HUDEP-2 (cell line): ENCODE data around the gene VAMP3.
"Not testable (repeated sequence)": the region's sequence is repeated elsewhere in the genome, so short reads cannot be mapped to it uniquely, and the experiment has no call there.

Experiments used
- DNase-seq, 76 experiments: peaks; one replicate each; lab custom pipeline; 2025; ENCODE audit not compliant: unreplicated experiment in 76 of 76; lab: John Stamatoyannopoulos, UW

VAMP3 gene

DNA sequence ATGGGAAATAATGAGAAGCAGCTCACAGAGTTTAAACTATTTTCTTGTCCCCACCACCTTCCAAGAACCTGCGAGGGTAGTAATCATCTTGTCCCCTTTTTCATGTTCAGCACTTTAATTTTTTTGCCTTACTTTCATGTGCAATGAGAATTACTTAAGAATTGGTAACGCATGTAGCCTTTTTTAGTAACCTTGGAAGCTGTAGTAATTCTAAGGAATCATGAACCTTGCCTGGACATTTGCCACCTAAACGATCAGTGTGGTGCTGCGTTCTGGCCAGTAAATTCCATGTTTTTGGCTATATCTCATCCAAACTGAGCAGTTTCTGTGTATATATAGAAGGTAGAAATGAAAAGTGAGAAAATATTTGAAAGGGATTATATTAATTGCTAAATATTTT, 3.9 kb upstream of the VAMP3 start:
- DNase-seq: no peak

DNA sequence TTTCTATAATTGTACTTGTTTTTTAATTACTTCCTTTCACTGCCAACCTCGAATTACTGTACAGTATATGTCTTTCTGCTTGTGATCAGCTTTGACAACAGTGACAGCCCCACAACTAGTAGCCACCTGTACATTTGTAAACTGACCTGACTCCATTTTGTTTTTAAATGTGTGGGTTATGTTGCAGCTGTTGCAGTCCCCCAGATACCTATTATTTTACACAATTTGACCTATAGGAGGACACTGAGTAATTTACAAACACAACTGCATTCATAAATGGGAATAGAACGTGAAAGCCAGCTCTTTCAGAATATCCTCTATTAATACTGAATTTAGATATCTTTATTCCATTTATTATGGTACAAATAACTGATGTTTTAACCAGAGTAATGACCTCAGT, 2.5 kb upstream of the VAMP3 start:
- DNase-seq: no peak

DNA sequence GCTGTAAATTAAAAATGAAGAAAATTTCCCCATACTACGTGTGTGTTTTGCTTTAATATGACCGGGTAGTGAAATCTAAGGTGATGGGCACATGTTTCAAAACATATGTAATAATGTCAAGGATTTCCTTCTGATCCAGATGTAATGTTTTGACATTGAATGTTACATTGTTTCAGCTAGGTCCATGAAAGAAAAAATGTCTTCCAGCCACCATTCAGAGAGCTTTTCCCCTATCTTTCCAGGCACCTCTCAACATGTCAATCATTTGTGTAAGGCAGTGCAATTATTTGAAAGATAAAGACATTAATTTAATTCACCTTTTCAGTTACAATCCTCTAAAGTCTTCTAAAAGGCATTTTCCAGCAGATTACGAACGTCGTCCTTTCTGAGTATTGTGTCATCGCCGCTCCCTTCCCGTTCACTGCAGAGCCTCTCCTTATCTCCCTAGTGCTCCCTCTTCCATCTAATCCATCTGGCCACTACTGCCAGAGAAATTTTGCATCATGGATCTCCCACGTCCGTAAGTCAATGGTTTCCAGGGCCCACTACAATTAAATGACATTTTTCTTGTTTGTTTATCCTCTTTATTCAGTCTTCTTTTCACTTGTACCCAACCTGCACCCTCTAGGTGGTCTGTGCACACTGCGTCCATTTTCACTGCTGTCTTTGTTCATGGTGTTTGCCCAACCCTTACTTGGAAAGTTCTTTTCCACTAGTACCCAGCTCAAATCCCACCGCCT, 1.3 kb upstream of the VAMP3 start:
- DNase-seq: no peak

DNA sequence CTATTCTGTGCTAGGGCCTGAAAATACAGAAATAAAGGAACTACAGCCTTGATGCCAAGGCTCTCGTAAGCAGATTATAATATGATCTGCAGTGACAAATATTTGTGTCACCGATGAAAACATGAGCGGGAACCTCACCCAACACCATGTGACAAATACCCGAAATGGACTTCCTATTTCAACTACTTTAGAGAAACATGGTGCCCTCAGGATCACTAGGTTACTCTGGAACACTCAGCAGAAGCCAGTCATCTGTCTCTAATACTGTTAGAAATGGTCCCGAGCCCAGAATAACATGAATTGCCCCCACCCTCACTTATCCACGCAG, 463 bp upstream of the VAMP3 start:
- DNase-seq: peak in 4 of 76 experiments; percentile 20 to 59 (median 38)

DNA sequence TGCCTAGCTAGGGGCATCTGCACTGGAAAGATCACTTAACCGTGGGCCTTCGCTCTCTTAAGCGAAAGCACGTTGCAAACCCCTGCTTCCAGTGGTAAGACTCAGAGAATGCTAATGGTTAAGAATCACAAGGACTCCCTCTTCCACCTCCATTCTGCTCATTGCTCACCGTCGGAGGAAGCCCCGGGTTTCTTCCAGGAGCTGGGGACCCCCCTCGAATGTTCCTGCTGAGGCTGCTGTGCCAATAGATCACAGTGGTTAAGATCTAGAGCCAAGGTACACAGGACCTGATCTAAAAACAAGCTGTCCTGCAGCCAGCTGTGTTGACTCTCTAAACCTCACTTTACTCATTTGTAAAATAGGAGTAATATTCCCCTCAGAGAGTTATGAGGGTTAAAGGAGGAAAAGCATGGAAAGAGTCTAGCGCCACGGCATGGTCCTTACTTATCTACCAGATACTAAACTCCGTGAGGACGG, 765 bp downstream of the VAMP3 start:
- no peak for DNase-seq

DNA sequence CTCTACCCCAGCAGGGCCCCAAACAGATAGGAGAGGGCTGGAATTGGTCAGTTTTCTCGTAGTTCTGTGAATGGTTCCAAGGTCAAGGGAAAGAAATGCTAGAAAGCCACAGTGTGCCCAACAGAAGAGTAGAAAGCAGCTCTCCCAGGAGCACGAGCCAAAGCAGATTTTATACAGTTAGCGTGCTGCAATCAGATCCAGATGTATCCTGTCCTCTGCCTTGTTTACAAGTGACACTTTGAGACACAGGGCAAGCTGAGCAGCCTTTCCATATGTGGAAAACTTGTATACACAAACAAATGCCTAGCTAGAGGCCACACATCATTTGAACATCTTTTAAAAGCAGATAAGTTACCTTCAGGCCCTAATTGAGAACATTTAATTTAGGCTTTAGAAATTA, 6.5 kb downstream of the VAMP3 start:
- DNase-seq: no peak

DNA sequence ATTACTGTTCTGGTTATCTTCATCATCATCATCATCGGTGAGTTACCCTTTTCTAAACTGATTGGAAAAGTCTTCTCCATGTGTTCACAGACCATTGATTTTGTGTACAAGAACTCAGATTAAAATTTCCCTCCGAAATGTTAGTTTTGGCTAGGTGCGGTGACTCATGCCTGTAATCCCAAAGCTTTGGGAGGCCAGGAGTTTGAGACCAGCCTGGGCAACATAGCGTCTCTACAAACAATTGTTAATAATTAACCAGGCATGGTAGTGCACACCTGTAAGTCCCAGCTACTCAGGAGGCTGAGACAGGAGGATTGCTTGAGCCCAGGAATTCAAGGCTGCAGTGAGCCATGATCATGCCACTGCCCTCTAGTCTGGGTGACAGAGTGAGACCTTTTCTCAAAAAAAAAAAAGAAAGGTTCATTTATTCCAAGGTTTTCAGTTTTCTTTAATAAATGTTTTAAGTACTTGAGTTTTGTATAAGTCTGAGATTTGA, 7.1 kb downstream of the VAMP3 start:
- DNase-seq: no peak

DNA sequence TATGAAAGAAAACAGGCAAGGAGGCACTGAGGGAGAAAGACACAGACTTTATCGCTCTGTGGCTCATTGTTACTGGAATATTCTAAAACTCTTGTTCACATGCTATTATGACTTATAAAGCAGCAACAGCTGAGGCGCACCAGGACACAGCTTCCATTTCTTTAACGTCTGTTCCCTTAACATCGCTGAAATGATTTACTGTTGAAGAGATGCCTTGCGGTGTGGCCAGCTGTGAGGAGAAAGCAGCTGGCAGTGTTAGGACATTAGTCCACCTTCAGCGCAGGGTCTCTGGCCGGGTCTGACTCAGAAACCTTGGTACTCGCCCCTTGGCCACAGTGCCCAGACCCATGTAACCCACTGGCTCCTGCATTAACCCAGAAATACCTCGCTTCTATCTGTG, 9.9 kb downstream of the VAMP3 start:
- no peak for DNase-seq

DNA sequence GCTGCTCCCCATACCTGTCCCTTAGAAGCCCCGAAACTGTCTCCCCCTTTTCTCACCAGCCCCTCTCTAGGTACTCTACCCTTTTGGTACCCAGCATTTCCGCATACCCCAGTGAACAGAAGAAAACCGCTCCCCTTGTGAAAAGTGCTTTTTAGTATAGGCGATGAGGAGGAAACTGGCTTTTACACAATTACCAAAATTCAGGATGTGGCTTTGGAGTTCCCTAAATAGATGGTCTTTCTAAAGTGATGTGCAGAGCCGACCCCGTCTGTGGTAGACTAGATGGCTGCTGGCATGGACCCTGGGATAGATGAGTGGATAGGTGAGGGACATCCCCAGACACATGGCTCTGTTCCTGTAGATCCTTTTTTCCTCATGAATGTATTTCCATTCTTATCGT, 10.4 kb downstream of the VAMP3 start:
- no peak for DNase-seq

DNA sequence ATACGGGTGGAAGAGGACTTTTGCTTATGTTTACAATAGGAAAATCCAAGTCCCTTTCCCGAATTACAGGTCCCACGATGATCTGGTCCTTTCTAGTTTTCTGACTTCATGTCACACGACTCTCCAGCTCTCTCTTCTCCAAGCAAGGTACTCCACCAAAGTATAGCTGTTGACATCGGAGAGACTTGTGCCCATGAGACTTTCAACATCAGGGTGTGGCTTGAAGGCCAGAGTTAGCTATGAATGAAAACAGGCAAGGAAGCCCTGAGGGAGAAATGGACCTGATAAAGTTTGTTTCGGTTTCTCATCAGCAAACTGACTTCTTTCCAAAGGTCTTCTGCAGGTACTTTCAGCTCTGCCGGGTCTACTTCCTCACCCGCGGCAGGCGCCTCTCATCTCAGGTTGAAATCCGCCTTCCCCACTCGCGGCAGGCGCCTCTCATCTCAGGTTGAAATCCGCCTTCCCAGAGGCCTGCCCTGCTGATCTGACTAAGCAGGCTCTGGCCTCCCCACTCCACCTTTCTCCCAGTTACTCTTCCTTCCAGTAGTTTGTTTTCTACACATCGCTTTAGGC, 10.9 kb downstream of the VAMP3 start:
- no peak for DNase-seq

DNA sequence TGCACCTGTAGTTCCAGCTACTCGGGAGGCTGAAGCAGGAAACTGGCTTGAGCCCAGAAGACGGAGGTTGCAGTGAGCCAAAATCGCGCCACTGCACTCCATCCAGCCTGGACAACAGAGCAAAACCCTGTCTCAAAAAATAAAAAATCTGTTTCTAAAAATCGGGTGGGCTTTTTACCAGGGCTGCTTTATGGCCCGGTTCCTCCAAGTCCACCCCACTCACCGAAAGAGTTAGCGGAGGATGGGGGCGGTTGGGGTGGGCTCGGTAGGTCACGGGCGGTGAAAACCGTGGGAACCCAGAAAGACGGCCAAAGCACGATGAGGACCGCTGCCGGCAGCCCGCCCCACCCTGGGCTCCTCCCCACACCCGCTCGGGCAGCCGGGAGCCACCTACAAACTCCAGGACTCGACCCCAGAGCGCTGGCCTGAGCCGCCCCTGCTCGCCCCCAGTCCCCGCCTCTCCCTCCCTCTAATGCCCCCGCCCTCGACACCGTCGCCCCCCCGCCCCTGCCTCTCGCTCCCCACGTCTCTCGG, 12.1 kb downstream of the VAMP3 start:
- peak in 63 of 76 experiments; percentile 7 to 82 (median 54) for DNase-seq

DNA sequence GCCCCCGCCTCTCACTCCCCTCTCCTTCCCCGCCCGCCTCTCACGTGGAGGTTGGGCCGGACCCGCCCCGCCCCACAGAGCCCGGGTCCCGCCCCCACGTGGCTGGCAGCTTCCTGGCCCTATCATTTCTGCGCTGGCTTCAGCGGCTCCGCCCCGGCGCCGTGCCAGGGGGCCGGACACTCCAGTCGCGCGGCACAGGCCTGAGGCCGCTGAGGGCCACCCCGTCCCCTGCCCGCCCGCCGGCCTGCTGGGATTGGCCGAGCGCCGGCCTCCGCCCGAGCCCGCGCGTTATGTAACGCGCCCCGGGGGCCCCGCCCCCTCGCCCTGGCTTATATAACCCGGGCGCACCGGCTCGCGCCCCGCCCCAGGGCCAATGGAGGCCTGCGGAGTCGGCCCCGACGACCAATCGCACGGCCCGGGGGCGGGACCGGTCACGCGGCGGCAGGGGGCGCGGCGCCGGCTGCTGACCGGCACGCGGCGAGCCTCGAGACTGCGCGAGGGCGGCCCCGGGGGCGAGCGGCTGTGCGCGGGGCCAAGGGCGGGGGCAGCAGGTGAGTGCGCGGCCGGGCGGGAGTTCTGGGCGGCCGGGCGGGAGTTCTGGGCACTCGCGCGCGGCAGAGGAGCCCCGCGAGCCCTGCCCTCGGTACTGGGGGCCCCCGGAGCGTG, 12.9 kb downstream of the VAMP3 start, which contains the start of gene PER3:
PER3 (plus strand) TSS at position 466 of the 666 bp plus-strand sequence. CDS start 587 bp downstream, outside the sequence.
- DNase-seq: peak; percentile 7 to 98 (median 95)

DNA sequence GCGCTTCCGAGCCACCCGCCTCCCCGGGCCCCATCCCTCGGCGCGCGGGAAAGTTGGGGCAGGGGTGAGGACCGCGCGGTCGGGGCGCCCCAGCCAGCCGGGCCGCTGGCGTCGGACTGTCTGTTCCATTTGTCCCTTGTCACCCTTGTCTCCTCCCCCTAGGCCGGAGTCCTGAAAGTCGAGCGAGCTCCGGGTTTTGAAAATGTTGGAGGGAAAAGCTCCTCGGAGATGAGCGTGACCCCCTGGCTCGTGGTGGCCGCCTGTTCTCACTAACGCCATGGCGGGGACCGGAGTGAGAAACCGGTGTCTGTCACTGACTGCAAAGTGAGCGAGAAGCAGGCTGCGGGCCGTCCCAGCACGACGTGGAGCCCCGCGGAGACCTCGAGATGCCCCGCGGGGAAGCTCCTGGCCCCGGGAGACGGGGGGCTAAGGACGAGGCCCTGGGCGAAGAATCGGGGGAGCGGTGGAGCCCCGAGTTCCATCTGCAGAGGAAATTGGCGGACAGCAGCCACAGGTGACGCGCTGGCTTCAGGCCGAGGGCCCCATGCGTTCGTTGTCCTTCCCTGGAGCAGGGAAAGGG, 13.5 kb downstream of the VAMP3 start:
- DNase-seq: peak in 1 of 76 experiments; percentile 3

DNA sequence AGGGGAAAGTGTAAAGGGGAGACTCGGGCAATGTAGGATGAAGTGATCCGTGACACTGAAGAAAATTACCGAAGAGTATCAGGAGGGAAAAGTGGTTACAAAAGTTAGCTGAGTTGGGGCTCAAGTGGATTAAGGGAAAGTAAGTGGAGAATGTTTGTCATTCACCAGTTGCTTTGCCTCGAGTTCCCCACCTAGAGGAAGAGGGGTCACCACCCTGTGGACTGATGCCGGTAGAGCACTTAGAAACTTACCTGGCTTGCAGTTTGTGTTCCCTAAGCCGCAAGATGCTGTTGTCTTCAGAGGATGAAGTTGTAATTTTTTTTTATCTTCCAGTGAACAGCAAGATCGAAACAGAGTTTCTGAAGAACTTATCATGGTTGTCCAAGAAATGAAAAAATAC, 14.0 kb downstream of the VAMP3 start:
- DNase-seq: no peak

DNA sequence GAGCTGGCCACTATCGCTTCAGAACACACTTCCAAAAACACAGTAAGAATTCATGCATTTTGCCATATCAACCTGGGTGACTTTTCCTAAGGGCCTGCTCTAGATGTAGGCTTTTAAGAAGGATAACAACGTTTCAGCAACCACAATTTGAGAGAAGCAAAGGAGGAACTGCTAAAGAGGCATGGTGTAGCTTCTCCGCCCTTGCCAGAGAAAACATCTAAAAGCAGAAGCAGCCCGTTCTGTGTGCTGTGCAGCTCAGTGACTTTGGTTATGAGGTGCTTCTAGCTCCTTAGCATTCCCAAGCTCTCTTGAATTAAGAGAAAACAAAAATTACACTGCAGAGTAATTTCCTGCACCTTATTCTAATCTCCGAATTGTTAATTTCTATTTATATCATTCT, 15.7 kb downstream of the VAMP3 start:
- DNase-seq: no peak

DNA sequence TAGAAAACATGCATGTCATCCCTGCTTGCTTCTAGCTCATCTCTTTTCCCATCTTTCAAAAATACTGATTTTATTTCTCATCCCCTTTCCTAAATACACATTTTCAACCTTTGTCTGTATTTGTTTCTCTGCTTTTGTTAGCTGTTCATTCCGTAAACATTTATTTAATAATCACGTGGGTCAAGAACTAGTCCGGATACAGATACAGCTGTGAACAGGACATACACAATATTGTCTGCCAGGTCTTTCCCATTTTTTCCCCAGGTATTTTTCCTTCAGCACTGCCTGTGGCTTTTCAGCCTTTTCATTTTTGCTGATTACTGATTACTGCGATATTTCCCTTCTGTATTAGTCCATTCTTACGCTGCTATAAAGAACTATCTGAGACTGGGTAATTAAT, 18.7 kb downstream of the VAMP3 start:
- DNase-seq: no peak

DNA sequence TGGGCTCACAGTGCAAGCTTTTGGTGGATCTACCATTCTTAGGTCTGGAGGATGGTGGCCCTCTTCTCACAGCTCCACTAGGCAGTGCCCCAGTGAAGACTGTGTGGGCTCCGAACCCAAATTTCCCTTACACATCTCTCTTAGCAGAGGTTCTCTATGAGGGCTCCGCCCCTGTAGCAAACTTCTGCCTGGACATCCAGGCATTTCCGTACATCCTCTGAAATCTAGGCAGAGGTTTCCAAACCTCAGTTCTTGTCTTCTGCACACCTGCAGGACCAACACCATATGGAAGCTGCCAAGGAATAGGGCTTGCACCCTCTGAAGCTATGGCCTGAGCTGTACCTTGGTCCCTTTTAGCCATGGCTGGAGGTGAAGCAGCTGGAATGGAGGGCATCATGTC, 19.9 kb downstream of the VAMP3 start:
- not testable (repeated sequence) for DNase-seq

DNA sequence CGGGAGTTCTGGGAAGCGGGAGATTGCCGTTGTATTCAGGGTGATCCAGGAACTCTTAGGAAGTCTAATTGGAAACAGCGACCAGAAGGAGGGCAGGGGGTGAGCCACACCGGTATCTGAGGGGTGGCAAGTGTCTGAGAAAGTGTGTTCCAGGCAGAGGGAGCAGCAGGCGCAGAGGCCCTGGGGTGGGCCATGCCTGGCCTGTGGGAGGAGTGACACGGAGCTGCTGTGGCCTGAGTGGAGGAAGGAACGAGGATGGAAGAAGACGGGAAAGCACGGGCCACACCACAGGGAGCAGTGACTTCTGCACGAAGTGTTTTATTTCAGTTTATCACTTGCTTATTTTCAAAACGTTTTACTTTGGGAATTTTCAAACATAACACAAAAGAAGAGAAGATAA, 24.3 kb downstream of the VAMP3 start:
- no peak for DNase-seq

DNA sequence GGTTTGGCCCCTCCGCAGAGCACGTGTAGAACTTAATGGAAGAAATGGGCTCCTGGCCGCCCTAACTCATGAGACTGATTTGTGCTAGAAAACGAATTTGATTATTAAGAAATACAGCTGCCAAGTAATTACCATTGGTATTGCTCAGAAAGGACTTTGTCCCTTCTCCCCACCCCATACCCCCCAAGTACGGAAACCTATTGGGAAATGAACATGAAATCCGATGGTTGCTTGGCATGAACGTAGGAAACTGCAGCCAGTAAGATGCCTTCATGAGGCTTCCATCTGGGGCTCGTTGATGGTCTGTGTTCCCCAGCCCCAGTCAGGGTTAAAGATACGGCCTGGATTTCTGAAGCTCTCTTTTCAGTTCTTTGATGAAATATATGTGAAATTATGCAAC, 34.4 kb downstream of the VAMP3 start:
- no peak for DNase-seq

DNA sequence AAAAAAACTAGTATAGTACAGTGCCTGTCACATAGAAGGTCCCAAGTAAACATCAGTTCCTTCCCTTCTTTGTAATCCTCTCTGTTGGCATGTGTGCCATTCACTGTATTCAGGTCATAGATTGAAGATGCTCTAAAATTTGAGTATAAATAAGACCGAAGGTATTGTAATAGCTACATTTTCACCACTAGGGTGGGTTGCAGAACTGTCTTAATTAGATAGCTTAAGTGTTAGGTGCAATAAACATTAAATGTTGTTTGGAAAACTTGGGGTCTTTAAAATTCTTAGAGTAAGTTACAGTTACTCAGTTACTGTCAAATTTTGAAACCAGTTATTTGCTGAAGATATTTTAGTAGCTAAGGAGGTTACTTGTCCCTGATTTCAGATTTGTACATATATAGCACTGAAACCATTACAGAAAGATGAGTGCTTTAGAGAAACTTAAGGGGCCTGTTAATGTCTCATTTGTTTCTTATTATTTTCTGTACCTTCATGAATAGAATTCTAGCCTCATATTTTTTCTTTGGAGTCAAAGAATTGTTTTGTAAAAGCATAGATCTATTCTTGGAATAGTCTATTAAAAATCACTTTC, 37.3 kb downstream of the VAMP3 start:
- DNase-seq: peak in 5 of 76 experiments; percentile 9 to 35 (median 16)

DNA sequence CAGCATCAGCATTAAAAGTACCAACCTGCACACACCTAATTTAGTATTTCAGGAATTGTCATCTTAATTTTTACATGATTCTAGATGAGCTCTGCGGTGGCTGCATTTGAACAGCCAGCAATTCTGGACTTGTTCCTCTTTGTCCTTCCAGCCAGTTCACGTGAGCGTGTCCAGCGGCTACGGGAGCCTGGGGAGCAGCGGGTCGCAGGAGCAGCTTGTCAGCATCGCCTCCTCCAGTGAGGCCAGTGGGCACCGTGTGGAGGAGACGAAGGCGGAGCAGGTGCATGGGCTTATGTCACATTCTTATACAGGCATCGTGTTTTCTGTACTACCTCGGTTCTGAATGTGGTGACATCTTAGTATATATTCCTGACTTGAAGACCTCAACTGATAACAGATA, 38.6 kb downstream of the VAMP3 start:
- DNase-seq: no peak
